ENCODE results near the gene CD9.
"Not testable (repeated sequence)": the region's sequence is repeated elsewhere in the genome, so short reads cannot be mapped to it uniquely, and the experiment has no call there.

DNA sequence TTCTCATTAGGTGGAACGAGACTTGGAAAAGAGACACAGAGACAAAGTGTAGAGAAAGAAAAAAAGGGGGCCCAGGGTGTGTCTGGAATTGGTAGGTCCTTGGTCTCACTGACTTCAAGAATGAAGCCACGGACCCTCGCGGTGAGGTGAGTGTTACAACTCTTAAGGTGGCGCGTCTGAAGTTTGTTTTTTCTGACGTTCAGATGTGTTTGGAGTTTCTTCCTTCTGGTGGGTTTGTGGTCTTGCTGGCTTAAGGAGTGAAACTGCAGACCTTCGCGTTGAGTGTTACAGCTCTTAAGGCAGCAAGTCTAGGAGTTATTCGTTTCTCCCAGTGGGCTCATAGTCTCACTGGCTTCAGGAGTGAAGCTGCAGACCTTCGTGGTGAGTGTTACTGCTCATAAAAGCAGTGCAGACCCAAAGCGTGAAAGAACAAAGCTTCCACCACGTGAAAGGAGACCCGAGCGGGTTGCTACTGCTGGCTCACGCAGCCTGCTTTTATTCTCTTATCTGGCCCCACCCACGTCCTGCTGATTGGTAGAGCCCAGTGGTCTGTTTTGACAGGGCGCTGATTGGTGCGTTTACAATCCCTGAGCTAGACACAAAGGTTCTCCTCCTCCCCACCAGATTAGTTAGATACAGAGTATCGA lies 10.1 kb upstream of the CD9 start:
- not testable (repeated sequence) for TF ChIP-seq SUZ12 (IDR thresholded peaks at IDR 0.05); ELF4 (IDR thresholded peaks at IDR 0.05); SP1 (IDR thresholded peaks at IDR 0.05); L3MBTL2 (conservative IDR thresholded peaks at IDR 0.05); ZNF384 (IDR thresholded peaks at IDR 0.05); FOXK2 (IDR thresholded peaks at IDR 0.05); NFRKB (IDR thresholded peaks at IDR 0.05); FOXM1 (IDR thresholded peaks at IDR 0.05; ENCODE audit: borderline replicate concordance); BHLHE40 (IDR thresholded peaks at IDR 0.05; ENCODE audit: borderline replicate concordance); FOXA1 (IDR thresholded peaks at IDR 0.05)

All from HEK293T (cell line).